HG02840 (cell line): ENCODE results near the gene PARM1.

Experiments
- ATAC-seq: cut with Tn5 transposase; IDR thresholded peaks from one replicate; pipeline ENCODE4 v1.9.1; 2021; ENCODE audit warnings: mild to moderate bottlenecking, moderate library complexity, moderate number of reproducible peaks; ENCODE audit not compliant: unreplicated experiment, low FRiP score

PARM1 gene

DNA sequence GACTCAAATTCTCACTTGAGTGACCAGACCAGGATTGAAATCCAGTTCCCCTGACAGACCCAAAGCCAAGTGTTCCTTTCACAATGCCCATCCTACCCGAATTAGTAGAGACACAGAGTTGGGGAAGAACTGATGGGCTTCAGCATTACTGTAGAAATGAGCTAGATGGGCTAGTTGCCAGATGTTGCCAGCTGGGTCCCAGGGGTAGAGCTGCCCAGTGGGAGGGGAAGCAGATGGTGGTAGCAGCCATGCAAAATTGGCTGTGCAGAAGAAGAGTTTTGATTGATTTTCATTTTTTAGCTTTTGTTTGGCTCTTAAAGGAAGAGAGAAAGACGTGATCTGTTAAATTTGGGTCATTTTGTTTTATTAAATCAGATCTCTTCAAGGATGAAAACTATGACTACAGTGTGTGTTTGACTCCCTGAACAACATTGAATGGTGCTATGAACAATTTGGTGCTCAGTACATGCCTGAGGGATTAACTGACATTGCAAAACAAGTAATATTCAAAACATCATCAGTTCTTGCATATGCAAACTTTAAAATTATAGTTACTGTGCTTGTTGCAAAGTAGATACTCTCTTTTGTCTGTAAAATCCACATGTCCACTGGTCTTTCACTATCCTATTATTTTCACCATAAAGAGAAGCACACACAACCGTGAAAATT is 86.0 kb downstream of the PARM1 start:
- ATAC-seq: no peak

- ATAC-seq: no peak
These were observed 92.5 kb downstream of the PARM1 start for GRCh38 chr4:75025431-75025830.

GRCh38 chr4:75028196-75028854 is 95.4 kb downstream of the PARM1 start:
- ATAC-seq: no peak

DNA sequence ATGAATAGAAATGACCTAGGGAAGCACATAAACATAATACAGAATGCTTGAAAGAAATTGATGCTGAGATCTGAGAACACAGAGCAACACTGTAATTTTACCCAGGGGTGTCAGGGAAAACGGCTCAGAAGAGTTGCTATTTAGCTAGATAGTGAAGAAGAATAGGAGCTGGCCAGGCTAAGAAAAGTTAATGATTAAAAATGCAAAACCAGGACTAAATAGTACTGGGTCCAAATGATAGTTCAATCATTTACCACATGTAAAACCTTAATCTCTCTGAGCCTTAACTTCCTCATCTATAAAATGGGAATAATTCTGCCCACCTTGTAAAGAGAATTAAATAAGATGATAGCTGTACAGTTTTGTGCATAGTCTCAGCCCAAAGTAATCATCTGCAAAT is 97.1 kb downstream of the PARM1 start:
- ATAC-seq: no peak

DNA sequence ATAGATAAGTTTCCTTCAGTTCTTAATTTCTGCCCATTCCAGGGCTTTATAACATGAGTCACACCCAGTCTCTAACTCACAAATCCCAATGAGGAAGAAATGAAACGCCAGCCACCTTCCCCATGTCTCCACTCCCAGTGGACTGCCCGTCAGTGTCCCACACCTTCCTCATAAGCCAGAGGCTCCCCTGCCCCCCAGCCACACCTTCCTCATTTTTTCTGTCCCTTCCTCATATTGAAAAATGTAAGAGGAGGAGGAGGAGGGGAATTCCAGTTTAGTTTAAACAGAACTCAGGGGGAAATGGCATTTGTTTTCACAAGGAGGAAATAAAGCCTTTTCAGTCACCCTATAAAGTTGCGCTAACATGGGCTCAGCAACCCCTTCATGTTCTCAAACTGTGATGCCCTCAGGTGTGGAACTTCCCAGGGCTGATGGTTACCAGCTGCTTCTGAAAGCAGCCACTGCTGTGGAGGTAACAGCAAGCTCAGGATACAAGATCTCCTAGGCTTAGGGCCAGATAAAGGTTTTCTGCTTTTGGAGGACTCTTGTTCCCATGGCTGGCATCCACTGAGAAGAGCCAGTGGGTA is 97.8 kb downstream of the PARM1 start:
- no peak for ATAC-seq

- no peak for ATAC-seq
These were observed 98.9 kb downstream of the PARM1 start for GRCh38 chr4:75031775-75032174.

DNA sequence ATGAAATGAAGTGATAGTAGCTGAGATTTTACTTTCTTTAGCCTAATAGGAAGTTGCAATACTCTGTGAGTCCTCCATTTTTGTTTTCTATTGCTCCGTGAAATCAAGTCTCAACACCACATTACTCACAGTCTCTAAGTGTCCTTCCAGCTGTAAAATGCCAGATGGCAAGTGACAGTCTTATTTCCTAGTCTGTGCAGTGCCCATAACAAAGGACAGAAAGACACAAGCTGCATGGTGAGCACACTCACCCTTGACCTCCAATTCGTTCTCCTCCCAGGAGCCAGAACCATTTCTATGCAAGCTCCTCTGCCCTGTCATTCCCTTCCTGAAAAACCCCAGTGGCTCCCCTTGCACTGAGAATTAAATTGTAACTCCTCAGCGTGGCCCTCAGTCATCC is 101.6 kb downstream of the PARM1 start:
- no peak for ATAC-seq

GRCh38 chr4:75035321-75035720 is 102.4 kb downstream of the PARM1 start:
- no peak for ATAC-seq

- no peak for ATAC-seq
These were observed 103.3 kb downstream of the PARM1 start for GRCh38 chr4:75036046-75036830.

DNA sequence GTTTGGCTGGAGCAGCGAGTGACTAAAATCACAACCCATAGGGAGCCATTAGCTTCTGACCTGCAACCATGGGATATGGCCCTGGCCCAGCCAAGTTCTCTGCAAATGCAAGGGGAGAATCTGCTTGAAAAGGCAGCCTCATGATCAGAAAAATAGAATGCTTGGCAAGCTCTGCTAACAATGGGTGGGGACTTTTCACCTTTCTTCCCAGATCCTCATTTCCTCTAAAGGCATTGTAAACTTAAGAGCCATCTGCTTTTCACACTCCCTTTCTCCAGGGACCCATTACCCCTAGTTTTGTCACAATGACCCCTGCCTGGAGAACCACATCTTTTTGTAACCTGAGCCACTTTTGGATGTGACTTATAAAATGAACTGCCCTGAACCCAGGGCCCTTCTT is 104.3 kb downstream of the PARM1 start:
- no peak for ATAC-seq

GRCh38 chr4:75038376-75038775 is 105.5 kb downstream of the PARM1 start:
- ATAC-seq: no peak

- ATAC-seq: no peak
These were observed 107.8 kb downstream of the PARM1 start for GRCh38 chr4:75040703-75041102.

- ATAC-seq: no peak
These were observed 109.8 kb downstream of the PARM1 start for GRCh38 chr4:75042601-75043208.

DNA sequence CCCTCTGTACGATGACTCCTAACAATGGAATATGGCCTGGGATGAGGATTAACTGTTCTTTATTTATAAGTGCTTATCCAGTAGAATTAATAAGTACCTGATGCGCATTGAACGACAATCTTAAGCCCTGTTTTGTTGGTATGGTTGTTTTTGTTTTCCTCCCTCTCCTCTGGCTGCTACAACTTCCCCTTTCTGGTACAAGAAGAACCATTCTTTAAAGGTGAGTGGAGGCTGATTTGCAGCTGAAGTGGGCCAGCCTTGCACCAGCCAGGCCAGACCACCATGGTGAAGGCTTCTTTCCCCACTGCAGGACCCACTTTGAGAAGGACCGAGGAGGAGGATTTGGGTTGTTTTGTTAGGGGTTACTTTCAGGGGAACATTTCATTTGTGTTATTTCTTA is 113.3 kb downstream of the PARM1 start:
- ATAC-seq: no peak

- no peak for ATAC-seq
These were observed 113.7 kb downstream of the PARM1 start for GRCh38 chr4:75046641-75047040.

DNA sequence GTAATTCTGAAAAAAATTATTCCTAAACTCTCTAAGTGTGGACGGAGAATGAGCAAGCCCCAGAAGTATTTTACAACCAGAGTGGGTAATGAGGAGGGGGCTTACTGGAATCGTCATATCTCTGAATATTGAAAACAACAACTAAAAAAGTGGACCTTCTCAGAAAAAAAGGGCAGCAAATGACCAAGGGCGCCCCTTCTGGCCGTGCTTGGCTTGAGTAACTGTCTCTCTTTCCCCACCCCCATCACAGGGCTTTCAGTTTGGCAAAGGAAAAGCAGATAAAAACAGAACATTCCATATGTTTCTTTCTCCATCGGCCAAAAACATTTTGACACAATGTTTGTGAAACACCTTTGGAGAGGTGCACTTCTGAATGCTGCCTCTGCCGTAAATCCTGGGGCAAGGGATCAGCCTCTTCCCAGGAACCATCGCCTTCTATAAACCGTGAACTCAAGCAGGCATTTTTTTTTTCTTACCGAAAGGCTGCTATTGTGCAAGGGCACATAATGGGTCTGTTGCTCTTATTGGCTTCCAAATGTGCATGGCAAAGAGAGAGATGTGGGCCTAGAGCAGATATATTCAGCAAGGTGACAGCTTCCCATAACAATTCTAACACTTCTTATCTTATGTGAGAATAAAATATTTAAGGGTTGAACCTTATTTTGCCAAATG is 115.4 kb downstream of the PARM1 start:
- ATAC-seq: no peak

- ATAC-seq: no peak
These were observed 118.5 kb downstream of the PARM1 start for GRCh38 chr4:75051431-75051830.

DNA sequence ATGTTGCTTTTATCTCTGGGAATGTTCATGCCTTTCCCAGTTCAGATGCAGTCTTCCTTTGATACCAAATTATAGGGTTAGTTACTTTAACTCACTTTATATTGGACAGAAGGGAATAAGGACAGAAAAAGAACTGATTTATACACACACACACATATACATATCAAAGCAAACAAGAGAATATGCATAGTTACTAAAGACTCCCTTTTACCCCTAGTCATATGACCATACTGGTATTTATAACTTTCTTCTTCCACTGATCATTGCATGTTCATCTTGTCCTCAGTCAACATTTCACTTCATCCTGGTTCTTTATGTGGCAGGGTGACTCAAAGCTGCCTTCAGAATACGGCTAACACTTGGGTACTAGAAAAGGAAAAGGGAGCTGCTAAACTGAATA is 120.4 kb downstream of the PARM1 start:
- no peak for ATAC-seq

- no peak for ATAC-seq
These were observed 121.2 kb downstream of the PARM1 start for GRCh38 chr4:75054078-75054477.

GRCh38 chr4:75056277-75056676 is 123.4 kb downstream of the PARM1 start:
- ATAC-seq: no peak
